Measurements from ENCODE around the gene NFATC3. TPM values are rescaled to one million over a fixed set of nuclear protein-coding genes. Genes with fewer than 3 reads are reported as not detected.

The NFATC3 gene
- total RNA-seq, 2 experiments from 2014 or later: 84.8 to 94.4 TPM

GRCh38 chr16:68083861-68084503, 1.2 kb upstream of the NFATC3 start:
- H3K36me3 Mint-ChIP-seq (ENCODE audit: low read depth): peaks cover 12% of the 10 kb centered on the region
- Histone ChIP-seq H3K27ac (ENCODE audit: low read depth in 1 of 2, low read length in 2 of 2) (peak overlapping the region; percentile 91 to 92), H3K9me3 (ENCODE audit: control insufficient read depth in 1 of 2, insufficient read depth in 1 of 2, low read length in 2 of 2) (no peaks in the 10 kb centered on the region), H3K4me3 (ENCODE audit: low read length) (peak overlapping the region; percentile 81), H3K27me3 (ENCODE audit: control insufficient read depth in 1 of 2, insufficient read depth in 2 of 2, low read length in 2 of 2) (no peaks in the 10 kb centered on the region), H3K36me3 (ENCODE audit: insufficient read depth, low read length) (no peaks in the 10 kb centered on the region), H3K4me1 (ENCODE audit: insufficient read depth, low read length) (peaks cover 65% of the 10 kb centered on the region)
- peaks cover 75% of the 10 kb centered on the region for H3K4me1 Mint-ChIP-seq (ENCODE audit: low read depth)
- intact Hi-C loops (cut with DNase I, micrococcal nuclease): loop anchor here in 1 of 2 experiments (2.0 to 10.0 kb wide), 3 partner anchors 149 to 839 kb away; partner anchors contain the start of genes FHOD1, PRMT7, SLC7A6OS and SLC9A5
- no peak for TF ChIP-seq CTCF (IDR thresholded peaks at IDR 0.05)
- H3K9me3 Mint-ChIP-seq: no peaks in the 10 kb centered on the region
- peak overlapping the region; percentile 94 for H3K4me3 Mint-ChIP-seq
- H3K27me3 Mint-ChIP-seq: no peaks in the 10 kb centered on the region
- CTCF ChIA-PET: interaction anchor here (0.8 to 2.4 kb wide), 10 partner anchors 8 to 267 kb away, joined by 3 to 33 read pairs (median 7); partner anchors contain the start of genes PRMT7 and SLC7A6OS
- ATAC-seq (ENCODE audit: poor library complexity) (no peak), DNase-seq (no peak)
- peak overlapping the region; percentile 89 for H3K27ac Mint-ChIP-seq
- POLR2A ChIA-PET: interaction anchor here (0.6 to 6.1 kb wide), 25 partner anchors 10 to 522 kb away, joined by 3 to 174 read pairs (median 8); partner anchors contain the start of genes CTCF, DDX28, DPEP2 and DUS2

- H3K36me3 Mint-ChIP-seq (ENCODE audit: low read depth): peaks cover 12% of the 10 kb centered on the region
- no peak for TF ChIP-seq CTCF (IDR thresholded peaks at IDR 0.05)
- CTCF ChIA-PET: interaction anchor here (0.7 to 2.4 kb wide), 14 partner anchors 9 to 604 kb away, joined by 3 to 33 read pairs (median 6); partner anchors contain the start of genes ATP6V0D1, PRMT7 and SLC7A6OS
- ATAC-seq (ENCODE audit: poor library complexity) (peak; percentile 45), DNase-seq (peak; percentile 65 to 93 (median 78))
- peaks cover 58% of the 10 kb centered on the region for H3K4me1 ChIP-seq (ENCODE audit: insufficient read depth, low read length)
- no peaks in the 10 kb centered on the region for H3K36me3 ChIP-seq (ENCODE audit: insufficient read depth, low read length)
- peak overlapping the region; percentile 81 for H3K4me3 ChIP-seq (ENCODE audit: low read length)
- peaks cover 75% of the 10 kb centered on the region for H3K4me1 Mint-ChIP-seq (ENCODE audit: low read depth)
- no peaks in the 10 kb centered on the region for H3K9me3 ChIP-seq (ENCODE audit: control insufficient read depth in 1 of 2, insufficient read depth in 1 of 2, low read length in 2 of 2)
- peak overlapping the region; percentile 94 for H3K4me3 Mint-ChIP-seq
- no peaks in the 10 kb centered on the region for H3K27me3 ChIP-seq (ENCODE audit: control insufficient read depth in 1 of 2, insufficient read depth in 2 of 2, low read length in 2 of 2)
- POLR2A ChIA-PET: interaction anchor here (0.7 to 6.1 kb wide), 39 partner anchors 9 to 603 kb away, joined by 3 to 174 read pairs (median 6); partner anchors contain the start of genes ACD, ATP6V0D1, CTCF and DDX28
- H3K27ac ChIP-seq (ENCODE audit: low read depth in 1 of 2, low read length in 2 of 2): peak overlapping the region; percentile 91 to 92
- no peaks in the 10 kb centered on the region for H3K9me3 Mint-ChIP-seq
- peak overlapping the region; percentile 89 for H3K27ac Mint-ChIP-seq
- no peaks in the 10 kb centered on the region for H3K27me3 Mint-ChIP-seq
- intact Hi-C loops (cut with DNase I, micrococcal nuclease): loop anchor here (1.0 to 10.0 kb wide), 5 partner anchors 10 to 840 kb away; partner anchors contain the start of genes FHOD1 (in 1 of the 2), PRMT7 (in 1 of the 2), SLC7A6OS (in 1 of the 2) and SLC9A5 (in 1 of the 2)
Observed at GRCh38 chr16:68084504-68085258, 489 bp upstream of the NFATC3 start.

- intact Hi-C loops (cut with DNase I, micrococcal nuclease): loop anchor here (5.0 to 10.0 kb wide), 2 partner anchors 46 to 842 kb away; partner anchors contain the start of genes FHOD1 (in 1 of the 2) and SLC9A5 (in 1 of the 2)
- TF ChIP-seq CTCF (IDR thresholded peaks at IDR 0.05): no peak
- H3K36me3 Mint-ChIP-seq (ENCODE audit: low read depth): peaks cover 12% of the 10 kb centered on the region
- peak overlapping the region; percentile 94 for H3K4me3 Mint-ChIP-seq
- no peaks in the 10 kb centered on the region for H3K27me3 Mint-ChIP-seq
- H3K36me3 ChIP-seq (ENCODE audit: insufficient read depth, low read length): no peaks in the 10 kb centered on the region
- no peaks in the 10 kb centered on the region for H3K9me3 Mint-ChIP-seq
- peaks cover 77% of the 10 kb centered on the region for H3K4me1 Mint-ChIP-seq (ENCODE audit: low read depth)
- no peaks in the 10 kb centered on the region for H3K27me3 ChIP-seq (ENCODE audit: control insufficient read depth in 1 of 2, insufficient read depth in 2 of 2, low read length in 2 of 2)
- POLR2A ChIA-PET: interaction anchor here (0.9 to 6.1 kb wide), 4 partner anchors 15 to 150 kb away, joined by 3 to 174 read pairs (median 20); partner anchors contain the start of gene PSMB10
- peak overlapping the region; percentile 89 for H3K27ac Mint-ChIP-seq
- peak overlapping the region; percentile 93 for H3K4me3 ChIP-seq (ENCODE audit: low read length)
- CTCF ChIA-PET: interaction anchor here (1.2 to 2.4 kb wide), 4 partner anchors 23 to 45 kb away, joined by 3 to 6 read pairs (median 4); no protein-coding TSS in a partner anchor
- ATAC-seq (ENCODE audit: poor library complexity) (no peak), DNase-seq (peak in 2 of 14 experiments; percentile 32 to 42)
- H3K9me3 ChIP-seq (ENCODE audit: control insufficient read depth in 1 of 2, insufficient read depth in 1 of 2, low read length in 2 of 2): no peaks in the 10 kb centered on the region
- H3K4me1 ChIP-seq (ENCODE audit: insufficient read depth, low read length): peaks cover 41% of the 10 kb centered on the region
- peak overlapping the region; percentile 67 to 86 for H3K27ac ChIP-seq (ENCODE audit: low read depth in 1 of 2, low read length in 2 of 2)
Observed at GRCh38 chr16:68086336-68086841, 1.2 kb downstream of the NFATC3 start.
